ENCODE data around the gene ZCCHC12. TPM values are rescaled to one million over a fixed set of nuclear protein-coding genes. Genes with fewer than 3 reads are reported as not detected.

ZCCHC12 gene
- total and polyA plus RNA-seq, 2 experiments from 2014 or later, result not detected

GRCh38 chrX:118872102-118872566 lies 48.5 kb downstream of the ZCCHC12 start:
- Histone ChIP-seq H3K9me2 (ENCODE audit: insufficient read depth) (no peaks in the 10 kb centered on the region), H3K4me2 (ENCODE audit: unreplicated experiment) (no peak overlapping the region), H3K4me1 (ENCODE audit: insufficient read depth) (peaks cover 12% of the 10 kb centered on the region; the same call in 1 of the 2 replicates), H3K27ac (no peak overlapping the region), H3K36me3 (ENCODE audit: low read depth) (no peaks in the 10 kb centered on the region), H3K79me2 (ENCODE audit: insufficient read depth) (no peaks in the 10 kb centered on the region), H3F3A (ENCODE audit: insufficient read depth) (peaks cover 4% of the 10 kb centered on the region; the same call in 1 of the 2 replicates), H2AFZ (no peak overlapping the region), H3K9me3 (ENCODE audit: low read depth) (no peaks in the 10 kb centered on the region), H3K27me3 (replicated peaks; ENCODE audit: insufficient read depth) (no peaks in the 10 kb centered on the region), H4K20me1 (ENCODE audit: insufficient read depth) (no peaks in the 10 kb centered on the region), H3K4me3 (no peak overlapping the region), H3K9ac (no peak overlapping the region)
- 0 to 6% methylated on average over 2 to 4 of the region's 4 CpGs for WGBS, 2 experiments (ENCODE audit: low coverage in 1 of 2, low lambda C conversion rate in 2 of 2, missing lambda C conversion rate in 2 of 2)
- in situ Hi-C loops (cut with MboI), result no loop called here
- TF ChIP-seq EZH2phosphoT487 (IDR thresholded peaks at IDR 0.05; ENCODE audit: insufficient read depth, low read depth), result no peak
- no peak for TF ChIP-seq EZH2 (IDR thresholded peaks at IDR 0.05; ENCODE audit: insufficient read depth, poor library complexity, severe bottlenecking)
- DNase-seq, result peak; percentile 63

Other genes starting within 250 kb of the ZCCHC12 start
- gene IL13RA1, start 96.2 kb upstream of the ZCCHC12 start, total RNA-seq (2014; rRNA removed; shearing (Covaris generic)), result 51.2 and 55.8 TPM in 2 replicates
- gene IL13RA1, start 96.2 kb upstream of the ZCCHC12 start, polyA plus RNA-seq (2016; fragmentation: Nextera tagmentation; extraction: Ambion mirVana), result 47.2 and 47.9 TPM in 2 replicates
- 0.54 TPM in 1 of 2 replicates, not detected in the other for gene LONRF3, start 150.8 kb downstream of the ZCCHC12 start, total RNA-seq (2014; rRNA removed; shearing (Covaris generic))
- gene LONRF3, start 150.8 kb downstream of the ZCCHC12 start, polyA plus RNA-seq (2016; fragmentation: Nextera tagmentation; extraction: Ambion mirVana), result not detected in 2 replicates
- not detected in 2 replicates for gene CT47C1, start 249.2 kb downstream of the ZCCHC12 start, total RNA-seq (2014; rRNA removed; shearing (Covaris generic))
- gene CT47C1, start 249.2 kb downstream of the ZCCHC12 start, polyA plus RNA-seq (2016; fragmentation: Nextera tagmentation; extraction: Ambion mirVana), result not detected in 2 replicates

Data from GM23248 (cell line).